Left ventricle myocardium inferior (tissue), 1 donor: ENCODE measurements around the gene RASA3. TPM values are rescaled to one million over a fixed set of nuclear protein-coding genes. Genes with fewer than 3 reads are reported as not detected.
A peak's percentile ranks its signal among the peaks of the same experiment; 100 is the strongest.
"Not testable (repeated sequence)": the region's sequence is repeated elsewhere in the genome, so short reads cannot be mapped to it uniquely, and the experiment has no call there.

Experiments used
- DNase-seq: peaks from one replicate; pipeline ENCODE4 v3.0.0-alpha.2; 2020
- H3K27ac ChIP-seq: fragments of 200-600 bp; replicated peaks from 2 replicates; pipeline ENCODE4 v1.8.0; 2021
- H3K27me3 ChIP-seq: fragments of 200-600 bp; 2 replicates; pipeline ENCODE4 v1.8.0; 2021; ENCODE audit warnings: low read depth
- H3K36me3 ChIP-seq: fragments of 200-600 bp; 2 replicates; pipeline ENCODE4 v1.8.0; 2021
- H3K4me1 ChIP-seq: fragments of 200-600 bp; 2 replicates; pipeline ENCODE4 v1.8.0; 2021
- H3K4me3 ChIP-seq: fragments of 200-600 bp; 2 replicates; pipeline ENCODE4 v1.8.0; 2021; ENCODE audit warnings: mild to moderate bottlenecking, moderate library complexity
- H3K9me3 ChIP-seq: fragments of 200-600 bp; replicated peaks from 2 replicates; pipeline ENCODE4 v1.8.0; 2021
- CTCF ChIP-seq: fragments of 200-600 bp; IDR thresholded peaks from 2 replicates; pipeline ENCODE4 v1.8.0; 2021; ENCODE audit warnings: antibody characterized with exemption, mild to moderate bottlenecking, borderline replicate concordance
- intact Hi-C: fragments of 100-400 bp; cut with micrococcal nuclease; formaldehyde crosslinking; loops from one replicate; pipeline ENCODE4 v1.11.0; 2022
- total RNA-seq: library from RNA; stranded (reverse); fragmentation: NEBNext Ultra II Directional; extraction: Animal tissue kit (Norgen Biotek cat#: 25700); gene quantifications from one replicate; pipeline ENCODE4 v1.2.1, GENCODE V29; 2021
- donor health status: DM: no; HTN: yes; CAD: no; lungs with severe emphysema.

RASA3 gene
- total RNA-seq, 1 donor from 2014 or later, result 9.5 TPM

GRCh38 chr13:114152831-114153371, 20.5 kb upstream of the RASA3 start:
- Histone ChIP-seq H3K9me3 (no peaks in the 10 kb centered on the region), H3K27ac (no peak overlapping the region), H3K4me1 (peaks cover 4% of the 10 kb centered on the region), H3K36me3 (no peaks in the 10 kb centered on the region), H3K27me3 (peaks cover 1% of the 10 kb centered on the region), H3K4me3 (no peak overlapping the region)
- intact Hi-C loops, result no loop called here
- DNase-seq, result no peak
- no peak for TF ChIP-seq CTCF

DNA sequence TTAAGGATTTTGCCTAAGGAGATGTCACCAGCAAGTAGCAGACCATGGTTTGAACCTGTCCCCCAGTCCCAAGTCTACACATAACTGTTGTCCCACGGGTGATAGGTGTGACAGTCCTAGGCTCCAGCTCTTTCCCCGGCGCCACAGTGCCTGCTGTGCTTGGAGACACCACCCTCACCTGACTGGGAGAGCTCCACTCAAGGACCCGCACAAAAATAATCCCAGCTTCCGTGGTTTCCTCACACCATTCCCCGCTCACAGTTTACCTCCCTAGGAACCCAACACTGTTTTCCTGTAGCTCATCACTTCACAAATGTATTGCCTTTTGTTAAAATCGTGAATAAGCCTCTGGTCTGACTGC, 19.8 kb upstream of the RASA3 start:
- intact Hi-C loops, result no loop called here
- H3K27me3 ChIP-seq, result no peaks in the 10 kb centered on the region
- H3K36me3 ChIP-seq, result no peaks in the 10 kb centered on the region
- H3K4me3 ChIP-seq, result no peak overlapping the region
- no peak for DNase-seq
- no peak overlapping the region for H3K27ac ChIP-seq
- H3K4me1 ChIP-seq, result peaks cover 4% of the 10 kb centered on the region
- no peaks in the 10 kb centered on the region for H3K9me3 ChIP-seq
- no peak for TF ChIP-seq CTCF

GRCh38 chr13:114151565-114152284, 19.3 kb upstream of the RASA3 start:
- no peak for DNase-seq
- no peaks in the 10 kb centered on the region for H3K36me3 ChIP-seq
- TF ChIP-seq CTCF, result peak; percentile 12
- H3K27me3 ChIP-seq, result no peaks in the 10 kb centered on the region
- peaks cover 4% of the 10 kb centered on the region for H3K4me1 ChIP-seq
- H3K9me3 ChIP-seq, result no peaks in the 10 kb centered on the region
- H3K4me3 ChIP-seq, result no peak overlapping the region
- intact Hi-C loops, result no loop called here
- H3K27ac ChIP-seq, result no peak overlapping the region

DNA sequence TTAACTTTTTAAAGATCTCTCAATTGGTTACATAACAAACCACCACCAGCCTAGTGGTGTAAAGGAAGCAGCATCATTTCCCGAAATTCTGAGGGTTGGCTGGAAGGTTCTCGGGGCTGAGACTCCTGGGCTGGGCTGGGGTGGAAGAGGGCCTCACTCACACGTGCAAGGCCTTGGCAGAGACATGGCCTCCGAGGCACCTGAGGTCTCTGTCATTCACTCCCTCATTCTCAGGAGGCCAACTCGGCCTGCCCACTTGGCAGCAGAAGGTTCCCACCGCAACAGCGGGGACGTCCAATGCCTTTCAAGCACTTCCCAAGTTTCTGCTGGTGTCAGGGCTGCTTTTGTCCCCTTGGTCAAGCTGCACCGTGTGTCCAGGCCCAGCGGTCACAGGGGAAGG, 18.6 kb upstream of the RASA3 start:
- Histone ChIP-seq H3K4me3 (no peak overlapping the region), H3K4me1 (no peaks in the 10 kb centered on the region), H3K27ac (no peak overlapping the region), H3K9me3 (no peaks in the 10 kb centered on the region), H3K36me3 (no peaks in the 10 kb centered on the region), H3K27me3 (no peaks in the 10 kb centered on the region)
- DNase-seq, result no peak
- TF ChIP-seq CTCF, result no peak
- intact Hi-C loops, result no loop called here

DNA sequence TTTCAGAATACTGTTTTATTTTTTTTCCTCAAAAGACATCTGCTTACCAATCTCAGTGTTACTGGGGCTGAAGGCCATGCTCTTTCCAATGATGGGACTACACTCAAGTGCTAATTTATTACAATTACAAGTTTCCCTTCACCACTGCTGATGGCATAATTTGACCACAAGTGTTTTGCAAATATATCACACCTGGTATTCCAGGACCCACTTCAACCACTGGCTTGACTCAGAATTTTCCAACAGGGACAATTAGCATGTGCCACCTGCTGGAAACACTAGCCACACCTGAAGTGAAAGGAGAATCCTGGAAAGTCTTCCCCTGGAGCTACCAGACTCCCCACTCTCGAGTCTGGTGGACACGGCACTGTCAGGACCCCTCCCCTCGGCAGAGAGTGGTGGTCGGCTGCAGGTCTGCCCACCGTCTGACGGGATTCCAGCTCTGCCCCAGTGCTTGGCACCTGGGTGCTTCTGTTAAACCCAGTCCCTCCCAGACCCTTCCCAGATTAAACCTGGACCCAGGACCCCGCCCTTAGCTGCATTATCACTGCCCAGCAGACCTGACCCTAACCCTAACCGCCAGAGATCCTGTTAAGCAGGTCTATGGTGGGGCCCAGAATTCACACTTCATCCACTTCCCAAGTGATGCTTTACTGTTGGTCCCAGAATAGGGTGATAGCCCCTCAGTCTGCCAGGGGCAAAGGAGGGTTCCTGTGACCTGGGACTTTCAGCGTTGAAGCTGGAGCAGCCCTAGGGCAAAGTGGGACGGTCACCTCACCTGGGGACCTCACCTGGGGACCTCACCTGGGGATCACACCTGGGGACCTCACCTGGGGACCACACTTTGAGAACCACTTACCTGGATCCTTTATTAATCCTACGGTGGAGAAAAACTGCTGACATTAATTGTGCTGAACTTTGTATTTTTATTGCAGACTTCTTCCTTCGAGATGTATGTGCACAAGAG, 17.6 kb upstream of the RASA3 start:
- no peaks in the 10 kb centered on the region for H3K4me1 ChIP-seq
- H3K4me3 ChIP-seq, result no peak overlapping the region
- no peaks in the 10 kb centered on the region for H3K9me3 ChIP-seq
- no peaks in the 10 kb centered on the region for H3K36me3 ChIP-seq
- H3K27ac ChIP-seq, result no peak overlapping the region
- H3K27me3 ChIP-seq, result no peaks in the 10 kb centered on the region
- DNase-seq, result no peak
- TF ChIP-seq CTCF, result no peak
- intact Hi-C loops, result no loop called here

DNA sequence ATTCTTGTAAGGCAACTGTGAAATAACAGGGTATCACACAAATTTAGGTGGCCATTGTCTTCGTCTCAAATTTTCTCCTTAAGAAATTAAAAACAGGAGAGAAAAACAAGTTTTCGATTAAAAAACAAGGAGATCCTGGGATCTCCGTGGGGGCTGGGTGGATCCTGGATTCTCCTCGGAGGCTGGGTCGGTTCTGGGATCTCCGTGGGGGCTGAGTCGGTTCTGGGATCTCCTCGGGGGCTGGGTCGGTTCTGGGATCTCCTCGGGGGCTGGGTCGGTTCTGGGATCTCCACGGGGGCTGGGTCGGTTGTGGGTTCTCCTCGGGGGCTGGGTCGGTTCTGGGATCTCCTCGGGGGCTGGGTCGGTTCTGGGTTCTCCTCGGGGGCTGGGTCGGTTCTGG, 16.5 kb upstream of the RASA3 start:
- H3K36me3 ChIP-seq, H3K27me3 ChIP-seq, H3K4me3 ChIP-seq, H3K4me1 ChIP-seq, DNase-seq, H3K9me3 ChIP-seq, H3K27ac ChIP-seq, intact Hi-C loops: not testable (repeated sequence)
